ENCODE results near the gene STAT3.

Gene STAT3

DNA sequence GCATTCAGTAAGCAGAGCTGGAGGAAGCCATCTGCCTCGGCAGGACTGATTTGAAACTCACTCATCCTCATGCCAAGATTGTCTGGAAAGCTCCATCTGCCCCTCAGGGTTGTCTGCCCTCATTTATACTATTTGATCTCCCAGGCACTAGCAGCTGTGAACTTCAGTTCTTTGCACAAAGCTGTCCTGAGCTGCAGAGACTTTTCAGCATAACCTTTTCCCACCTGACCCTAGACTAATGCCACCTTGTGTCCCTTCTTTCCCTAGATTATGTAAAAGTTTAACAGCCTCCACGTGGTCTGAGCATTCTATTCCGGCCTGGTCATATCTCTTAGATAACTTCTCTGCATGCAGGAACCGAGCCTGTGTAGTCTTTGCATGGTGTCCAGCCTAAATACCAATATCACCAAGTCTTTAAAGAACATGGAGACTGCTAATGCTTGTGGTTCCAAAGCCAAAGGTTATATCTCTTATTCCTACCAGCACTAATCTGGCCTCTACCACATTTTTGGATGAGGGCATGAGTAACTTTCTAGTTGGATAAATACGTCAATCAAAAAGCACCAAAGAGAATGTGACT, 70.9 kb downstream of the STAT3 start:
- DNase-seq (ENCODE audit: extremely low spot score) = no peak
- ChIA-PET CTCF (interaction anchor here (0.6 to 0.7 kb wide), 3 partner anchors 22 to 652 kb away, joined by 3 to 5 read pairs (median 3); no protein-coding TSS in a partner anchor), POLR2A (interaction anchor here (1.6 kb wide), 1 partner anchor 40 kb away, joined by 3 read pairs; no protein-coding TSS in a partner anchor)
- TF ChIP-seq FOXM1 (IDR thresholded peaks at IDR 0.05; ENCODE audit: borderline replicate concordance) (no peak), ARNT (IDR thresholded peaks at IDR 0.05) (no peak), ELF4 (IDR thresholded peaks at IDR 0.05) (no peak), FOXA1 (IDR thresholded peaks at IDR 0.05) (no peak)

DNA sequence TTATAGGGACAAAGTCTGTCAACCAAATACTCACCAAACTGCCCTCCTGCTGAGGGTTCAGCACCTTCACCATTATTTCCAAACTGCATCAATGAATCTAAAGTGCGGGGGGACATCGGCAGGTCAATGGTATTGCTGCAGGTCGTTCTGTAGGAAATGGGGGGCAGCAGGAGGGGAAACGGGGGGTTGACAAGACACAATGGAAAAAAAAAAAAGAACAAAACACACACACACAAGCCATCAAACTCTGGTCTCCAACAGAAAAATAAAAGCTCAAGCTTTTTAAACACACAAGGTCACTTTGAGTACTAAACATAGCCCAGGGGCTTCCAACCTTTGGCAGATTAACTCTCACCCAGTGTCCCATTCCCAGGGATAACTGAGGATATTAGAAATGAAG, 71.5 kb downstream of the STAT3 start:
- CTCF ChIA-PET = interaction anchor here (0.6 to 0.7 kb wide), 2 partner anchors 23 to 653 kb away, joined by 3 to 5 read pairs; no protein-coding TSS in a partner anchor
- no peak for TF ChIP-seq L3MBTL2 (conservative IDR thresholded peaks at IDR 0.05)
- TF ChIP-seq CTBP1 (IDR thresholded peaks at IDR 0.05; ENCODE audit: borderline replicate concordance) = no peak
- no peak for TF ChIP-seq FOXA1 (IDR thresholded peaks at IDR 0.05)
- TF ChIP-seq SP1 (IDR thresholded peaks at IDR 0.05) = no peak
- TF ChIP-seq SUZ12 (IDR thresholded peaks at IDR 0.05) = no peak
- TF ChIP-seq, protein P1, sequence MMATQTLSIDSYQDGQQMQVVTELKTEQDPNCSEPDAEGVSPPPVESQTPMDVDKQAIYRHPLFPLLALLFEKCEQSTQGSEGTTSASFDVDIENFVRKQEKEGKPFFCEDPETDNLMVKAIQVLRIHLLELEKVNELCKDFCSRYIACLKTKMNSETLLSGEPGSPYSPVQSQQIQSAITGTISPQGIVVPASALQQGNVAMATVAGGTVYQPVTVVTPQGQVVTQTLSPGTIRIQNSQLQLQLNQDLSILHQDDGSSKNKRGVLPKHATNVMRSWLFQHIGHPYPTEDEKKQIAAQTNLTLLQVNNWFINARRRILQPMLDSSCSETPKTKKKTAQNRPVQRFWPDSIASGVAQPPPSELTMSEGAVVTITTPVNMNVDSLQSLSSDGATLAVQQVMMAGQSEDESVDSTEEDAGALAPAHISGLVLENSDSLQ (IDR thresholded peaks at IDR 0.05) = no peak
- TF ChIP-seq NFRKB (IDR thresholded peaks at IDR 0.05) = no peak
- no peak for TF ChIP-seq TARDBP (IDR thresholded peaks at IDR 0.05)
- no peak for TF ChIP-seq FOXM1 (IDR thresholded peaks at IDR 0.05; ENCODE audit: borderline replicate concordance)
- TF ChIP-seq FOXK2 (IDR thresholded peaks at IDR 0.05) = no peak
- TF ChIP-seq LEF1 (IDR thresholded peaks at IDR 0.05; ENCODE audit: borderline replicate concordance) = no peak
- no peak for TF ChIP-seq HDGF (IDR thresholded peaks at IDR 0.05; ENCODE audit: borderline replicate concordance)
- TF ChIP-seq ARNT (IDR thresholded peaks at IDR 0.05) = no peak
- POLR2A ChIA-PET = interaction anchor here (1.6 kb wide), 1 partner anchor 40 kb away, joined by 3 read pairs; no protein-coding TSS in a partner anchor
- DNase-seq (ENCODE audit: extremely low spot score) = no peak

DNA sequence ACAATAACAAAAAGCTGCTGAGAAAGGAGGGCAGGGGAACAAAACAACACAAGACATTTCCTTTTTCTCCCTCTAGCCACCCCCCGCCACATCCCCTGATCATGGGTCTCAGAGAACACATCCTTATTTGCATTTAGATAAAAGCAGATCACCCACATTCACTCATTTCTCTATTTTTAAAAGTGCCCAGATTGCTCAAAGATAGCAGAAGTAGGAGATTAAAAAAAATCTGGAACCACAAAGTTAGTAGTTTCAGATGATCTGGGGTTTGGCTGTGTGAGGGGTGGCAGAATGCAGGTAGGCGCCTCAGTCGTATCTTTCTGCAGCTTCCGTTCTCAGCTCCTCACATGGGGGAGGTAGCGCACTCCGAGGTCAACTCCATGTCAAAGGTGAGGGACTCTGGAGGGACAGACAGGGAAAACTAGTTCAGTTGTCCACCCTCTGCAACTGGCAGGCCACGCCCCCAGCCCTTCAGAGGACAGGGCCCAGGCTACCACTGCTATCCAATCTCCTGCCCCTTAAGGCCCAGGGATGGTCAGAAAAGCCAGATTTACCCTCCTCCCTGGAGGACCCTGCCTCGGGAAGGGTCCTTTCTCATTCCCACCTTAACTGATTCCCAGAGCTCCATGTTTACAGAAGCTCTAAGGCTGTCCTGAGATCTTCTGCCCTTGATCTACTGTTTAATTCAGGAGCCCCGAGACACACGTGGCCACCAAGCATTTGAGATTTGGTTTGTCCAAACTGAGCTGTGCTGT, 72.7 kb downstream of the STAT3 start:
- ChIA-PET POLR2A (no interaction called here), CTCF (interaction anchor here (1.8 kb wide), 1 partner anchor 87 kb away, joined by 7 read pairs; no protein-coding TSS in a partner anchor)
- TF ChIP-seq FOXM1 (IDR thresholded peaks at IDR 0.05; ENCODE audit: borderline replicate concordance) (no peak), ARNT (IDR thresholded peaks at IDR 0.05) (no peak), ELF4 (IDR thresholded peaks at IDR 0.05) (no peak), LEF1 (IDR thresholded peaks at IDR 0.05; ENCODE audit: borderline replicate concordance) (no peak), NFRKB (IDR thresholded peaks at IDR 0.05) (no peak), L3MBTL2 (conservative IDR thresholded peaks at IDR 0.05) (no peak), HDGF (IDR thresholded peaks at IDR 0.05; ENCODE audit: borderline replicate concordance) (no peak), FOXK2 (IDR thresholded peaks at IDR 0.05) (no peak), FOXA1 (IDR thresholded peaks at IDR 0.05) (no peak), SP1 (IDR thresholded peaks at IDR 0.05) (no peak), TARDBP (IDR thresholded peaks at IDR 0.05) (no peak), ZNF384 (IDR thresholded peaks at IDR 0.05) (no peak), SUZ12 (IDR thresholded peaks at IDR 0.05) (no peak), BHLHE40 (IDR thresholded peaks at IDR 0.05; ENCODE audit: borderline replicate concordance) (no peak), CTBP1 (IDR thresholded peaks at IDR 0.05; ENCODE audit: borderline replicate concordance) (no peak)
- TF ChIP-seq, protein P1 (IDR thresholded peaks at IDR 0.05) = no peak

DNA sequence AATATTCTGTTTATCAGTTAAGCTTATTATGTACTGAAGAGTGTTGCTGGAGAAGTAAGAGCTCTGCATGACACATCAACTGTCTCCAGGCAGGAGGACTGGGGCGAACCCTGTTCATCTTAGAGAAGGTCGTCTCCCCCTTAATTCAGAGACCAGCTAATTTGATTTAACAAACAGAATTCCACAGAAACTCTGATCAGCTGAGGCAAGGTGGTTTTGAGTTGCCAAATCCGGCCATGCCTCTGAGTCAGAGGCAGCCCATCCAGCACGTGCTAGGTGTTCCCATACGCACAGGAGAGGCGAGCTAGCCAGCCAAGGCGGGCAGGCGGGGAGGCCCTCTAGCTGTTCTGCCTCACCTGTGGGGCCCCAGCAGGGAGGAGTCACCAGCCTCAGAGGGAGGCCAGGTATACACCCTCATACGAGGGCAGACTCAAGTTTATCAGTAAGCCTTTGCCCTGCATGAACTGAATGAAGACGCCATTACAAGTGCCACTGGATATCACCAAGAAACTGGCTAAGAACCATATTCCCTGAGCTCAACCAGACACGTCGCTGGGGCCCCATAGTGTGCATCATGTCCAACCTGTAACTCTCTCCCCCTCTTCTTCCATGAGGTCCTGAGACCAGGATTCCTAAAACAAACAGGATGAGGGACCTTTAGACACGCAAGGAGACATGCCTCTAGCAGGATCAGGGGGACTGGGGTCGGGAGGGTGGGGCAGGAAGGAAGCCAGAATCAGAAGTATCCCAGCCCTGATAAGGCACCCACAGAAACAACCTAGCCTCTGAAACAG, 74.3 kb downstream of the STAT3 start:
- POLR2A ChIA-PET = no interaction called here
- CTCF ChIA-PET = interaction anchor here (0.6 to 1.9 kb wide), 6 partner anchors 9 to 285 kb away, joined by 3 to 7 read pairs (median 4); no protein-coding TSS in a partner anchor
- DNase-seq (ENCODE audit: extremely low spot score) = no peak
- TF ChIP-seq NFRKB (IDR thresholded peaks at IDR 0.05) (no peak), FOXA1 (IDR thresholded peaks at IDR 0.05) (no peak), L3MBTL2 (conservative IDR thresholded peaks at IDR 0.05) (no peak), FOXK2 (IDR thresholded peaks at IDR 0.05) (no peak), ARNT (IDR thresholded peaks at IDR 0.05) (no peak), FOXM1 (IDR thresholded peaks at IDR 0.05; ENCODE audit: borderline replicate concordance) (no peak), SP1 (IDR thresholded peaks at IDR 0.05) (no peak), TARDBP (IDR thresholded peaks at IDR 0.05) (no peak), CTBP1 (IDR thresholded peaks at IDR 0.05; ENCODE audit: borderline replicate concordance) (no peak)
- TF ChIP-seq, protein P1 (IDR thresholded peaks at IDR 0.05) = no peak

More for the DNA sequence above, 72.7 kb downstream of the STAT3 start:
- no peak for DNase-seq (ENCODE audit: extremely low spot score)

DNA sequence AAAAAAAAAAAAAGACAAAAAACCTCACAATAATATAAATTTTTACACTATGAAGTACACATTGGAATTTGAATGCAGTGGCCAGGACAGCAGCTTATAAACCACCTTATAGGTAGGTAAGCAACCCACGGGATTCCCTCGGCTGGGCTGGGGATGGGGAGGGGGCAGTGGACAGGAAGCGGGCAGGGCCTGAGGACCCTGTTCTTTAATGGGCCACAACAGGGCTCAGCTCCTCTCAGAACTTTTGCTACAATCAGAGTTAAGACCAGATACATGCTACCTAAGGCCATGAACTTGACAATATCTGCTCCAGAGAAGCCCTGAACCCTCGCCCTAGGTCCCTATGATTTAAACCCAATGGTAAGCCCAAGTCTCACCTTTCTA, 74.9 kb downstream of the STAT3 start:
- no peak for DNase-seq (ENCODE audit: extremely low spot score)
- CTCF ChIA-PET = interaction anchor here (0.6 to 1.9 kb wide), 5 partner anchors 9 to 284 kb away, joined by 3 to 7 read pairs (median 4); no protein-coding TSS in a partner anchor

More for the DNA sequence above, 74.9 kb downstream of the STAT3 start:
- POLR2A ChIA-PET = interaction anchor here (1.0 kb wide), 1 partner anchor 36 kb away, joined by 3 read pairs; no protein-coding TSS in a partner anchor
- TF ChIP-seq FOXA1 (IDR thresholded peaks at IDR 0.05) (no peak), ELF4 (IDR thresholded peaks at IDR 0.05) (no peak), L3MBTL2 (conservative IDR thresholded peaks at IDR 0.05) (no peak), CTBP1 (IDR thresholded peaks at IDR 0.05; ENCODE audit: borderline replicate concordance) (no peak), SP1 (IDR thresholded peaks at IDR 0.05) (no peak), LEF1 (IDR thresholded peaks at IDR 0.05; ENCODE audit: borderline replicate concordance) (no peak), BHLHE40 (IDR thresholded peaks at IDR 0.05; ENCODE audit: borderline replicate concordance) (no peak)

All from HEK293T (cell line).